Frontal cortex (tissue), 4 donors: ENCODE measurements around the gene CYB561. TPM values are rescaled to one million over a fixed set of nuclear protein-coding genes. Genes with fewer than 3 reads are reported as not detected.

ENCODE experiments used
- DNase-seq, 2 donors: peaks; one replicate each; pipeline ENCODE4 v3.0.0; 2012; ENCODE audit warnings: low spot score in 2 of 2
- FAIRE-seq: peaks from 2 replicates; lab custom pipeline; 2012; peaks lifted over from hg19 to GRCh38; lab: Jason Lieb, UNC
- small RNA-seq: library from RNA; depleted of rRNA; stranded (forward); fragments of <200 nt; gene quantifications from one replicate; pipeline ENCODE3, GENCODE V24; 2014
- total RNA-seq: library from RNA; depleted of rRNA; stranded (reverse); fragments of >200 nt; gene quantifications from one replicate; pipeline ENCODE4 v1.2.3, GENCODE V29; 2014
- donor health status: control.
- donor health status: control.
- donor health status: control.

CYB561 gene
- total RNA-seq, 1 donor from 2014 or later: 15.9 TPM

DNA sequence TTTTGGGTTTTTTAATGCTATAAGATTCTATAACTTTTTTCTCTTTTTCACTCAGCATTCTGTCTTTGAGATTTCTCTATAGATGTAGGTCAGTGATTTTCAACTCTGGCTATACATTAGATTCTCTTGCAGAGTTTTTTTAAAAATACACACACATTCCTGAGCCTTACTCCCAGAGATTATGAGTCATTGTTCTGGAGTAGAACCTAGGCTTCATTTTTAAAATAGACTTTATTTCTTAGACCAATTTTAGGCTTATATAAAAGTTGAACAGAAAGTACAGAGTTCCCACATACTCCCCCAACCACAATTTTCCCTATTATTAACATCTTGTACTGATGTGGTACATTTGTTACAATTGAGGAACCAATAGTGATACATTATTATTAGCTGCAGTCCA is 63.3 kb downstream of the CYB561 start:
- DNase-seq (no peak), FAIRE-seq (no peak)

Small RNA genes lying within 50 kb of the gene (small RNA-seq; reads per million reads assigned to genes)
- not detected for gene AC005828.6

Other genes with a start within 250 kb of the CYB561 start
- 4.5 TPM for gene ACE, start 30.8 kb upstream of the CYB561 start, total RNA-seq
- gene KCNH6, start 77.1 kb upstream of the CYB561 start, total RNA-seq: not detected
- 26.1 TPM for gene DCAF7, start 104.2 kb upstream of the CYB561 start, total RNA-seq
- 6.1 TPM for gene TACO1, start 154.6 kb upstream of the CYB561 start, total RNA-seq
- gene MAP3K3, start 176.1 kb upstream of the CYB561 start, total RNA-seq: 17.1 TPM